IPS-18a (cell line): ENCODE measurements around the gene CLCN3.
A peak's percentile ranks its signal among the peaks of the same experiment; 100 is the strongest.
"Not testable (repeated sequence)": the region's sequence is repeated elsewhere in the genome, so short reads cannot be mapped to it uniquely, and the experiment has no call there.

ENCODE experiments used
- H3K27ac ChIP-seq: one replicate; pipeline ENCODE4 v1.5.1; 2013; ENCODE audit warnings: low read length
- H3K27me3 ChIP-seq: one replicate; pipeline ENCODE4 v1.6.1; 2013; ENCODE audit warnings: mild to moderate bottlenecking, low read length; ENCODE audit not compliant: control insufficient read depth, insufficient read depth
- H3K36me3 ChIP-seq: one replicate; pipeline ENCODE4 v1.6.1; 2013; ENCODE audit warnings: low read depth, low read length; ENCODE audit not compliant: control insufficient read depth
- H3K4me1 ChIP-seq: one replicate; pipeline ENCODE4 v1.6.1; 2013; ENCODE audit warnings: low read depth, low read length; ENCODE audit not compliant: control insufficient read depth
- H3K4me3 ChIP-seq: one replicate; pipeline ENCODE4 v1.5.1; 2013; ENCODE audit warnings: low read length
- H3K9ac ChIP-seq: one replicate; pipeline ENCODE4 v1.6.1; 2013; ENCODE audit warnings: mild to moderate bottlenecking, low read length, moderate library complexity
- H3K9me3 ChIP-seq: one replicate; pipeline ENCODE4 v1.6.1; 2013; ENCODE audit warnings: low read depth, low read length; ENCODE audit not compliant: control insufficient read depth

Gene CLCN3

DNA sequence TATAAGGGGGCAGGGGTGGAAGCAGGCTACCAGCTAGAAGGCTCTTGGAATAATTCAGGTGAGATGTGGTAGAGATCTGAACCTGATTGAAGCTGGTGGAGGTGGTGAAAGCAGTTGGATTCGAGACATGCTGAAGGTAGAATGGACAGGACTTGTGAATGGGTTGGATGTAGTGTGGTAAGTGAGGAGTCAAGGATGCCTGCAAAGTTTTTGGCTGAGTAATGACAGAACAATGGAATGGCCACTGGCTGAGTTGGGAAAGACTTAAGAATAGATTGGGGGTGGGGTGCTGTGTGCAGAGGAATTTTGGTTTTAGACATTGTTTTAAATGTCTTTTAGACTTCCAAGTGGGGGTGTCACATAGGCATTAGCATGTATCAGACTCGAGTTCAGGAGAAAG is 103.9 kb downstream of the CLCN3 start:
- Histone ChIP-seq H3K4me1 (no peaks in the 10 kb centered on the region), H3K4me3 (no peak overlapping the region)

GRCh38 chr4:169727616-169728015 is 107.2 kb downstream of the CLCN3 start:
- Histone ChIP-seq H3K9ac (no peak overlapping the region), H3K4me1 (no peaks in the 10 kb centered on the region), H3K4me3 (no peak overlapping the region), H3K36me3 (peaks cover 6% of the 10 kb centered on the region), H3K9me3 (no peaks in the 10 kb centered on the region), H3K27ac (no peak overlapping the region), H3K27me3 (no peaks in the 10 kb centered on the region)

More for the DNA sequence above, 103.9 kb downstream of the CLCN3 start:
- Histone ChIP-seq H3K27me3 (no peaks in the 10 kb centered on the region), H3K9ac (no peak overlapping the region), H3K36me3 (no peaks in the 10 kb centered on the region), H3K9me3 (no peaks in the 10 kb centered on the region), H3K27ac (no peak overlapping the region)

DNA sequence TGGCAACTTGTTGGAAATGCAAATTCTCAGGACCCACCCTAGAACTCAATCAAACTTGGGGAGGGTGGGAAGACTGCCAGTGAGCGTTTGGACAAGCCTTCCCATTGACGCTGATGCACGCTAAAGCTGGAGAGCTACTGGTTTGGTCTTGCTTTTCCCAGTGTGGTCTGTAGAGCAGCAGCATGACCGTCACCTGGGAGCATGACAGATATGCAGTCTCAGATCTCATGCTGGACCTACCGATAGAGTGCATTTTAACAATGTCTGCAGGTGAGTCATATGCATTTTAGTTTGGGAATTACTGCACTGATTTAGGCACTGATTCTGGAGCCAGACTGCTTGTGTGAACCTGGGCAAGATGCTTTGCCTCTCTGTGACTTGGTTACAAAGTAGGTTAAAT is 110.2 kb downstream of the CLCN3 start:
- Histone ChIP-seq H3K4me1 (no peaks in the 10 kb centered on the region), H3K4me3 (no peak overlapping the region), H3K36me3 (peaks cover 6% of the 10 kb centered on the region), H3K9ac (no peak overlapping the region), H3K9me3 (no peaks in the 10 kb centered on the region), H3K27ac (no peak overlapping the region), H3K27me3 (no peaks in the 10 kb centered on the region)

DNA sequence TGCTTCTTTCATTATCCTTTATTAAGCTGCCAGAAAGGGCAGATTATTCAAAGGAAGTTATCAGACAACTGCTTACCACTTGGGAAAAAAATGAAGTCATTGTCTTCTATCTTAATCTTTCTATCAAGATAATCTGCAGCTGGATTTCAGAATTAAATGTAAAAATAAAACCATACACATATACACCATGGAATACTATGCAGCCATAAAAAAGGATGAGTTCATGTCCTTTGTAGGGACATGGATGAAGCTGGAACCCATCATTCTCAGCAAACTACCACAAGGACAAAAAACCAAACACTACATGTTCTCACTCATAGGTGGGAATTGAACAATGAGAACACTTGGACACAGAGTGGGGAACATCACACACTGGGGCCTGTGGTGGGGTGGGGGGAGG is 118.2 kb downstream of the CLCN3 start:
- H3K9me3 ChIP-seq, H3K36me3 ChIP-seq, H3K27ac ChIP-seq, H3K27me3 ChIP-seq, H3K4me1 ChIP-seq, H3K9ac ChIP-seq, H3K4me3 ChIP-seq: not testable (repeated sequence)

- H3K27me3 ChIP-seq: no peaks in the 10 kb centered on the region
- H3K4me3 ChIP-seq: no peak overlapping the region
- no peaks in the 10 kb centered on the region for H3K9me3 ChIP-seq
- peaks cover 6% of the 10 kb centered on the region for H3K36me3 ChIP-seq
- H3K4me1 ChIP-seq: no peaks in the 10 kb centered on the region
- H3K9ac ChIP-seq: no peak overlapping the region
- H3K27ac ChIP-seq: no peak overlapping the region
Measured at GRCh38 chr4:169741569-169741968, 121.2 kb downstream of the CLCN3 start.

DNA sequence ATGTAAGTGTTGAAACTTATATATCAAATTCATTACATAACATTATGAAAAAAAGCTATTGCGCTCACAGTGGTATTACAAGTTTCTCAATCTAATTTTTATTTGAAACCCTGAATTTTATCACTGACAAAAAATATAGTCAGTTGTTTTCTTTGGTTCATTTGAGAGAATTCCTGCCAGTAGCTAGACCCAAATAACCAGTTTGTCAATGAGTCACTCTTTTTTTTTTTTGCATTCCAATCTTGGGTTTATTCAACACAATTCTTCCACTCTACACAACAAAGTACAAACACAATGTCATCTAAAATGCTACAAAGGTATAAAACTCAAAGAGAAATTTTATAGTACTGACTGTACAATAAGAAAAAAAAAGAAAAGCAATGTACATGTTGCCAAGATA is 124.2 kb downstream of the CLCN3 start:
- Histone ChIP-seq H3K27ac (no peak overlapping the region), H3K36me3 (peaks cover 9% of the 10 kb centered on the region), H3K4me3 (no peak overlapping the region), H3K9ac (no peak overlapping the region), H3K27me3 (no peaks in the 10 kb centered on the region), H3K4me1 (no peaks in the 10 kb centered on the region), H3K9me3 (no peaks in the 10 kb centered on the region)

- Histone ChIP-seq H3K9ac (no peak overlapping the region), H3K4me1 (no peaks in the 10 kb centered on the region), H3K27ac (no peak overlapping the region), H3K36me3 (peaks cover 12% of the 10 kb centered on the region), H3K27me3 (no peaks in the 10 kb centered on the region), H3K4me3 (no peak overlapping the region), H3K9me3 (no peaks in the 10 kb centered on the region)
Measured at GRCh38 chr4:169745291-169745690, 124.9 kb downstream of the CLCN3 start.

- Histone ChIP-seq H3K9me3 (no peaks in the 10 kb centered on the region), H3K27ac (peak overlapping the region; percentile 51), H3K27me3 (no peaks in the 10 kb centered on the region), H3K36me3 (no peaks in the 10 kb centered on the region), H3K4me3 (peak overlapping the region; percentile 82), H3K9ac (peak overlapping the region; percentile 85), H3K4me1 (peaks cover 9% of the 10 kb centered on the region)
Measured at GRCh38 chr4:169756971-169757574, 136.7 kb downstream of the CLCN3 start.

- peak within 1 kb of the TSS; percentile 82 for H3K4me3 ChIP-seq
- no peaks in the 10 kb centered on the region for H3K36me3 ChIP-seq
- peak within 1 kb of the TSS; percentile 85 for H3K9ac ChIP-seq
- no peaks in the 10 kb centered on the region for H3K27me3 ChIP-seq
- H3K4me1 ChIP-seq: peaks cover 9% of the 10 kb centered on the region
- no peaks in the 10 kb centered on the region for H3K9me3 ChIP-seq
- H3K27ac ChIP-seq: peak within 1 kb of the TSS; percentile 51
Measured at GRCh38 chr4:169757575-169758184, 137.3 kb downstream of the CLCN3 start, which contains the start of gene HPF1. HPF1 (minus strand) TSS chr4:169757944; CDS start chr4:169757877, 67 bp downstream.

DNA sequence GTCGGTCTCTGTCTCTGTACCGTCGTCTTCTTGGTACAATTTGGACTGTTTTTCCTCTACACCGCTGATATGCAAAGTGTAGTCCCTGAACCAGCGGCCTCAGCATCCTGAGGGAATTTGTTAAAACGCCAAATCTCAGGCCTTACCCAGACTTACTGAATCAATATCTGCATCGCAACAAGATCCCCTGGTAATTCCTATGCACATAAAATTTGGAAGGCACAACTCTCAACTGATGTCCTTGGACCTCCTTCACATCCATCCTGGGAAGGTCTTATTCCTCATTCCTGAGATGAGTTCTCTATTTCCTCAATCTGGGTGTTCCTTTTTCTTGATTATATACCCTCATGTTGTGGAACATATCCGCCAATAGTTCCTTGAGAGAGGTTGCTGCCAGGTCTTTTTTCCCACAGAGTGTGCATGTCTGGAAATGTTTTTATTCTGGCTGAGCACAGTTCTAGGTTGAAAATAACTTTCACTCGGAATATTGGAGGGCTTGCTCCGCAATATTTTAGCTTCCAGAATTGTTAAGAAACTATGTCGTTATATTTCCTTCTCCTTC is 138.1 kb downstream of the CLCN3 start:
- Histone ChIP-seq H3K36me3 (no peaks in the 10 kb centered on the region), H3K4me3 (no peak overlapping the region), H3K9ac (no peak overlapping the region), H3K27ac (no peak overlapping the region), H3K27me3 (no peaks in the 10 kb centered on the region), H3K4me1 (peaks cover 9% of the 10 kb centered on the region), H3K9me3 (no peaks in the 10 kb centered on the region)

DNA sequence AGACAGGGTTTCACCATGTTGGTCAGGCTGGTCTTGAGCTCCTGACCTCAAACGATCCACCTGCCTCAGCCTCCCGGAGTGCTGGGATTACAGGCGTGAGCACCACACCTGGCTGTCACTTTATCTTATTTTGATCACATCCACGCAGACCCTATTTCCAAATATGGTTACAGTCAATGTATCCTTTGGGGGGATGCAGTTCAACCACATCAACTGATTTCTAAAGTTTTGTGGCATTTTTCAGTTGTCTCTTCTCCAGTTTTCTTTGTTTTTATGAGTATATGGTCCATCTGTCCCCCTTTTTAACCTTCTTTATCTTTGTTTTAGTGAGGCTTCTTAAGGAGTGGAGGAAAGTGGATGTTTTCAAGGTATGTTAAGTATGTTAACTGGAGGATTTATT is 141.5 kb downstream of the CLCN3 start:
- no peaks in the 10 kb centered on the region for H3K36me3 ChIP-seq
- no peak overlapping the region for H3K27ac ChIP-seq
- H3K9me3 ChIP-seq: no peaks in the 10 kb centered on the region
- H3K9ac ChIP-seq: no peak overlapping the region
- no peak overlapping the region for H3K4me3 ChIP-seq
- H3K4me1 ChIP-seq: peaks cover under 1% of the 10 kb centered on the region
- H3K27me3 ChIP-seq: no peaks in the 10 kb centered on the region

- no peaks in the 10 kb centered on the region for H3K27me3 ChIP-seq
- H3K4me3 ChIP-seq: no peak overlapping the region
- H3K9ac ChIP-seq: no peak overlapping the region
- no peaks in the 10 kb centered on the region for H3K4me1 ChIP-seq
- H3K36me3 ChIP-seq: no peaks in the 10 kb centered on the region
- H3K9me3 ChIP-seq: no peaks in the 10 kb centered on the region
- H3K27ac ChIP-seq: no peak overlapping the region
Measured at GRCh38 chr4:169765835-169766234, 145.5 kb downstream of the CLCN3 start.
